Neural crest cell (in vitro differentiated cells): ENCODE data around the gene ERC2. TPM values are rescaled to one million over a fixed set of nuclear protein-coding genes. Genes with fewer than 3 reads are reported as not detected.

Source experiments
- DNase-seq: peaks from one replicate; pipeline ENCODE4 v3.0.0; 2021; ENCODE audit warnings: low read depth, mixed read lengths, low spot score
- H3K27ac Mint-ChIP-seq: one replicate; pipeline ENCODE4 v1.8.0; 2021; ENCODE audit warnings: mild to moderate bottlenecking, mixed read lengths; ENCODE audit not compliant: unreplicated experiment
- H3K27me3 Mint-ChIP-seq: 2 replicates; pipeline ENCODE4 v1.8.0; 2021; ENCODE audit warnings: low read depth, mild to moderate bottlenecking, mixed read lengths
- H3K36me3 Mint-ChIP-seq: 2 replicates; pipeline ENCODE4 v1.8.0; 2021; ENCODE audit warnings: low read depth, mild to moderate bottlenecking, mixed read lengths
- H3K4me1 Mint-ChIP-seq: 2 replicates; pipeline ENCODE4 v1.8.0; 2021; ENCODE audit warnings: mixed read lengths
- H3K4me3 Mint-ChIP-seq: one replicate; pipeline ENCODE4 v1.8.0; 2021; ENCODE audit warnings: mild to moderate bottlenecking, mixed read lengths
- H3K9me3 Mint-ChIP-seq: 2 replicates; pipeline ENCODE4 v1.8.0; 2021; ENCODE audit warnings: mixed read lengths
- CTCF ChIP-seq: fragments of 200-600 bp; sonication (generic); conservative IDR thresholded peaks from 2 replicates; pipeline ENCODE4 v1.5.0; 2021; ENCODE audit warnings: antibody characterized with exemption, mild to moderate bottlenecking
- total RNA-seq: library from RNA; stranded (reverse); gene quantifications from 2 replicates; pipeline ENCODE4 v1.2.1, GENCODE V29; 2021

The ERC2 gene
- total RNA-seq, 1 donor from 2014 or later, result 13.5 TPM

- Mint-ChIP-seq H3K27ac (peak overlapping the region; percentile 35), H3K27me3 (no peaks in the 10 kb centered on the region), H3K36me3 (peaks cover 17% of the 10 kb centered on the region), H3K4me3 (no peak overlapping the region), H3K9me3 (peaks cover under 1% of the 10 kb centered on the region), H3K4me1 (peaks cover 34% of the 10 kb centered on the region)
- no peak for DNase-seq
- no peak for TF ChIP-seq CTCF
Observed at GRCh38 chr3:55827786-55828185, 640.5 kb downstream of the ERC2 start.

- DNase-seq, result no peak
- Mint-ChIP-seq H3K4me3 (no peak overlapping the region), H3K36me3 (peaks cover 13% of the 10 kb centered on the region), H3K9me3 (no peaks in the 10 kb centered on the region), H3K27ac (no peak overlapping the region), H3K27me3 (no peaks in the 10 kb centered on the region), H3K4me1 (peaks cover 29% of the 10 kb centered on the region)
- TF ChIP-seq CTCF, result no peak
Observed at GRCh38 chr3:55826731-55827496, 641.4 kb downstream of the ERC2 start.

GRCh38 chr3:55826097-55826496 lies 642.2 kb downstream of the ERC2 start:
- Mint-ChIP-seq H3K4me3 (no peak overlapping the region), H3K4me1 (peaks cover 24% of the 10 kb centered on the region), H3K36me3 (peaks cover 13% of the 10 kb centered on the region), H3K27ac (no peak overlapping the region), H3K9me3 (no peaks in the 10 kb centered on the region), H3K27me3 (no peaks in the 10 kb centered on the region)
- no peak for DNase-seq
- TF ChIP-seq CTCF, result no peak

- Mint-ChIP-seq H3K27ac (no peak overlapping the region), H3K4me3 (no peak overlapping the region)
Observed at GRCh38 chr3:55824406-55824805, 643.9 kb downstream of the ERC2 start.

GRCh38 chr3:55823829-55824228 lies 644.4 kb downstream of the ERC2 start:
- no peak for TF ChIP-seq CTCF
- Mint-ChIP-seq H3K9me3 (no peaks in the 10 kb centered on the region), H3K4me1 (peaks cover 20% of the 10 kb centered on the region), H3K27me3 (no peaks in the 10 kb centered on the region), H3K36me3 (peaks cover 3% of the 10 kb centered on the region), H3K4me3 (no peak overlapping the region), H3K27ac (no peak overlapping the region)
- DNase-seq, result no peak

More at GRCh38 chr3:55824406-55824805, 643.9 kb downstream of the ERC2 start:
- no peak for DNase-seq
- Mint-ChIP-seq H3K27me3 (no peaks in the 10 kb centered on the region), H3K9me3 (no peaks in the 10 kb centered on the region), H3K36me3 (peaks cover 6% of the 10 kb centered on the region), H3K4me1 (peaks cover 20% of the 10 kb centered on the region)
- no peak for TF ChIP-seq CTCF
